Measurements from ENCODE around the gene TPO.

The TPO gene

GRCh38 chr2:1494906-1495305 is 81.6 kb downstream of the TPO start:
- TF ChIP-seq GATA2 (IDR thresholded peaks at IDR 0.05; ENCODE audit: low read depth, low read length) (no peak), GATA3 (IDR thresholded peaks at IDR 0.05; ENCODE audit: low read depth, low read length) (no peak)

DNA sequence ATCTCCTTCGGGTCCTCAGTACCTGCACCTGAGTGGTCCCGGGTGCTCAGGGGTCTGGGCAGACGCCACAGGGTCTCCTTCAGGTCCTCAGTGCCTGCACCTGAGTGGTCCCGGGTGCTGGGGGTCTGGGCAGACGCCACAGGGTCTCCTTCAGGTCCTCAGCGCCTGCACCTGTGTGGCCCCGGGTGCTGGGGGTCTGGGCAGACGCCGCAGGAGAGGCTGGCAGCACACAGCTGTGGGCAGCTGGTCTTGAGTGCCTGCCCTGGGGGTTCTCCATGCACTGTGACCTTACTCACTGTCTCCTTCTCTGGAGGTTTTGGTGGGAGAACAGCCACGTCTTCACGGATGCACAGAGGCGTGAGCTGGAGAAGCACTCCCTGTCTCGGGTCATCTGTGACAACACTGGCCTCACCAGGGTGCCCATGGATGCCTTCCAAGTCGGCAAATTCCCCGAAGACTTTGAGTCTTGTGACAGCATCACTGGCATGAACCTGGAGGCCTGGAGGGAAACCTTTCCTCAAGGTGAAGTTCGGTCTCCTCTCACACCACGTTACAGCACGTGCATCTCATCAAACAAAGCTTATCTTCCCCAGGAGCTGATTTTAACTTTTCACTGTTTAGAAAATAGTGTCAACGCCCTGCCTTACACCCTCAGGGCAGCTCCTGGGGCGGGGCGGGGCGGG is 82.6 kb downstream of the TPO start:
- TF ChIP-seq GATA3 (IDR thresholded peaks at IDR 0.05; ENCODE audit: low read depth, low read length) (no peak), GATA2 (IDR thresholded peaks at IDR 0.05; ENCODE audit: low read depth, low read length) (no peak)

DNA sequence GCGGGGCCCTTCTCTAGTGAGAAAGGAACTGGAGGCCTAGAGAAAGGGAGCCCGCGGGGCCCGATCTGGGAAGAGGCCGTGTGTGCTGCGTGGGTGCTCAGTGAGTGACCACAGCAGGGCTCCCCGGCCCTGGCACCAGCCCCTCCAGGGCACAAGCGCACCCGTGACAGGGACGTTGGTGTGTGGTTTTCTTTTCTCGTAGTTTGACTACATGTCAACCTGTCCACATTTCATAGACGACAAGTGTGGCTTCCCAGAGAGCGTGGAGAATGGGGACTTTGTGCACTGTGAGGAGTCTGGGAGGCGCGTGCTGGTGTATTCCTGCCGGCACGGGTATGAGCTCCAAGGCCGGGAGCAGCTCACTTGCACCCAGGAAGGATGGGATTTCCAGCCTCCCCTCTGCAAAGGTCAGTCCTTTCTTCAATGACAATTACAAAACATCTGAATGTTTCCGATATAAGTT is 83.1 kb downstream of the TPO start:
- no peak for TF ChIP-seq GATA3 (IDR thresholded peaks at IDR 0.05; ENCODE audit: low read depth, low read length)
- TF ChIP-seq GATA2 (IDR thresholded peaks at IDR 0.05; ENCODE audit: low read depth, low read length): no peak

DNA sequence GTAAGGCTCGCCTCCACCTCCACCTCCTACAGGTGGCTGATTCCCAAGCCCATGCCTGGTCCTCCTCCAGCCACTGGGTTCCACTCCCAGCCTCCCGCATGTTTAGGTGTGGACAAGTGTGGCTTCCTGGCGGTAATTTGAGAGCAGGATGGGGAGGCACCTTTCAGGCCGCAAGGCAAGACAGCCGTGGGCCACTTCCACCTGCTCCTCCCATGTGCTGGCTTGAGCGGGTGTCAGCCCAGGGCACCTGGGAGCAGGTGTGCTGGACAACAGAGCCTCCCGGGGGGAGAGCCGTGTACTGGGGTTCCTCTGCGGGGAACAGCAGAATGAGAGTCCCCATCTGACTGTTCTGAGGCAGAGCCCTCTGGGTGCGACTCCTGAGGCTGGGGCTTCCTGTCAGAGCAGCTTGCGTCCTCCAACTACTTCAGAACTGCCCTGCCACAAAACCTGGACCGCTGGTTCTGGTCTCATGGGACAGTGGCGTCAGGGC is 83.9 kb downstream of the TPO start:
- TF ChIP-seq GATA3 (IDR thresholded peaks at IDR 0.05; ENCODE audit: low read depth, low read length) (no peak), GATA2 (IDR thresholded peaks at IDR 0.05; ENCODE audit: low read depth, low read length) (no peak)

DNA sequence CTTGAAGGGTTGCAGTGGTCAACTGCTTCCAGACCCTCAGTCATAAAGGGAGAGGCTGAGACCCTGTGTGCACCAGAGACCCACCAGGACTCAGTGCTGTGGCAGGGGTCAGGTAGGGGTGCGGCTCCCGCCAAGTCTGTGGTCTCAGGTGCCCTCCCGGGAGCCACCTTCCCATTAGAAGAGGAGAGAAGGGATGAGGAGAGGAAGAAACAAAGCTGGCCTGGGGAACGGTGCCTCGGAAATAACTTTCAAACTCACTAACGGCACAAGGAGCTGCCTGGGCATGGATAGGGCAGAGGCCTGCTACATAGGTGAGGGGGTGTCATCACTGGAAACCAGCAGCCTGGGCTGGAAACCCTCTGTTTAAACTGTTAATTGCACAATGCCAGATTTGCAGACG is 84.9 kb downstream of the TPO start:
- no peak for TF ChIP-seq GATA3 (IDR thresholded peaks at IDR 0.05; ENCODE audit: low read depth, low read length)
- TF ChIP-seq GATA2 (IDR thresholded peaks at IDR 0.05; ENCODE audit: low read depth, low read length): no peak

DNA sequence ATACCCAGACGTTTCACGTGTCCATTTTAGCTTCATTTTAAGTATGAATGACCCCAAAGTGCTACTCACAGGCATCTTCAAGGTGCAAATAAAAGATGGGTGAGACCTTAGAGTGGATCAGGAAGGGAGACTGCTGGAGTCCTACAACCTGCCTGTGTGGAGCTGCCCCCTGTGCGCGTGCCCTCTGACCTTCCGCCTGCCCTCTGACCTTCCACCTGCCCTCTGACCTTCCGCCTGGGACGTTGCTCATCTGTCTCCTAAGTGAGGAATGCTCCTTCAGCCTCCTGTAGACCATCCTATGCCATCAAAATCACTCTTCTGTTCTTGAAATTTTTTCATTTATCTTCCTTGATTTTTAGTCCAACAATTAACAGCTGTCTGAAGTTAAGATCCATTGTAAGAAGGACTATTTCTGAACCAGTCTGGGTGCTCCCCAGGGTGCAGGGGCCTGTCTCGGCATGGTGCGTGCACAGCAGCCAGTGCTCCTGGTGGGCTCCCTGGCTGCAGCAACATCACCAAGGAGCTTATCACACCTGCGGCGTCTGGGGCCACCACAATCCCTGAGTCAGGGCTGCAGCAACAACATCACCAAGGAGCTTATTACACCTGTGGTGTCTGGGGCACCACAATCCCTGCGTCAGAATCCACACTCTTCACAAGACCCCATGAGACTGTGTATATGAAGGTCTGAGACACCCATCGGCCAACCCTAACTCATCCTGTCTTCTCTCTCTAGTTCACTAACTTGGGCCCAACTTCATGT is 86.0 kb downstream of the TPO start:
- TF ChIP-seq GATA3 (IDR thresholded peaks at IDR 0.05; ENCODE audit: low read depth, low read length) (no peak), GATA2 (IDR thresholded peaks at IDR 0.05; ENCODE audit: low read depth, low read length) (no peak)

DNA sequence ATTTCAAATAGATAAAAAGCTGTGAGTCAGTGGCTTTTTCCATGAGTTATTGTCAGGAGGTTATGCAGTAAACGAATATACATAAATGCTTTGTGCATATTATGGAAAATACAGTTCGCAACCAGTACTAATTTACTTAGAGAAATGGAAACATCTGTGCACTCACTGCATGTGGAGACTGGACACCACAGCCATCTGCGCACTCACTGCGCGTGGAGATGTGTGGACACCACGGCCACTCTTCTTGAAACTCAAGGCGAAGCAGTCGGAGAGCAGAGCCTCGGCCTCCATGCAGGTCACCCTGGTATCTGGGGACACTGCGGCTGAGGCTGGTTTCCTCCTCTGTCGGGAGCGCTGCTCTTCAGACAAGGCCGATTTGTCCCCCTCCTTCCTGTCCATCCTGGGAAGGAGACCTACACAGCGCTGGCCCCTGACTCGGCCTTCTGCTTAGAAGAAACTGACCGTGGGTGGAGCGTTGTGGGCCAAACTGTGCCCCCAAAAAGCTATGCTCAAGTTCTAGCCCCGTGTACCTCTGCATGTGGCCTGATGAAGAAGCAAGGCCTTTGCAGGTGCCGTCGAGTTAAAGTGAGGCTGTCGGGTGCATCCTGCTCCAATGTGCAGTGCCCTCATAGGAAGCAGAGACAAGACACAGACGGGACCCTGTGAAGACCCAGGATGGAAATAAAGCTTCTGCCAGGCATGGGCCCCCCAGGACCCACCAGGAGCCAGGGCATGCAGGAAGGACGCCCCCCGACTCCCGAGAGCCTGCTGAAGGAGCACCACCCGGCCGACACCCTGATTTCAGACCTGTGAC is 88.0 kb downstream of the TPO start:
- no peak for TF ChIP-seq GATA3 (IDR thresholded peaks at IDR 0.05; ENCODE audit: low read depth, low read length)
- no peak for TF ChIP-seq GATA2 (IDR thresholded peaks at IDR 0.05; ENCODE audit: low read depth, low read length)

DNA sequence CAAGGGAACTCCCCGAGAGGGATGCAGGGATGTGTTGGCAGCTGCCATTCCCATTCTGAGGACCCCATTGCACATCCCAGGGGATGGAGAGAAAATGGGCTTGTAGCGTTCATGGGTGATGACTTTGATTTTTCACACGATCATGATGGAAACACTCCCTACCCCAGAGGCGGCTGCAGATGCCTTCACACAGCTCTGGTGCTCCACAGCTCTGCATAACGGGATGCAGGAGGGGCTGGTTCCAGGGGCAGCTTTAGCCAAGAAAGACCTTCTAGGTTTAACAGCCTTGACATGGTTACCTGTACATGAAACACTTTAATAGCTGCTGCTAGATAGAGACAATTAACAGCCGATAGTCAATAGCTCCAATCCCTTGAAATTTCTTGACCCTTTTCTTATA is 88.7 kb downstream of the TPO start:
- TF ChIP-seq GATA3 (IDR thresholded peaks at IDR 0.05; ENCODE audit: low read depth, low read length) (no peak), GATA2 (IDR thresholded peaks at IDR 0.05; ENCODE audit: low read depth, low read length) (no peak)

DNA sequence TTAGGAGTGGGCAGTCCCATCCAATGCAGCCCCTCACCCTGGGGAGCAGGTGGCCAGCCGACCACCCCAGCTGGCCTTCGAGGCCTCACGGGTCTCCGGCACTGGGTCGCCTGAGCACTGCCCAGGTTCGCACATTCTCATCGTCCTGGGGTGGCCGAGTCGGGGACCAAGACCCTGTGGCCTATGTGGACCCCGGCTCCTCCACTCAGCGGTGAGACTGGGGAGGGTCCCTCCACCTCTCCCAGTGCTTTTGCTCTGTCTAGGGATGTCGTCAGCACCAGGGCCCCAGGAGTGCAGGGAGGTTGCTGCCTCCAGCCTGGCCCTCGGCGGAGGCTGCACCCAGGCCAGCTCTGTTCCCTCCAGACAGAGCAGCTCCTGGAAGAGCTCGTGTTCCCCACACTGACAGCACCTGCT is 89.6 kb downstream of the TPO start:
- TF ChIP-seq GATA3 (IDR thresholded peaks at IDR 0.05; ENCODE audit: low read depth, low read length): no peak
- no peak for TF ChIP-seq GATA2 (IDR thresholded peaks at IDR 0.05; ENCODE audit: low read depth, low read length)

- TF ChIP-seq GATA3 (IDR thresholded peaks at IDR 0.05; ENCODE audit: low read depth, low read length) (no peak), GATA2 (IDR thresholded peaks at IDR 0.05; ENCODE audit: low read depth, low read length) (no peak)
Observed at GRCh38 chr2:1503471-1504310, 90.4 kb downstream of the TPO start.

- no peak for TF ChIP-seq GATA3 (IDR thresholded peaks at IDR 0.05; ENCODE audit: low read depth, low read length)
- no peak for TF ChIP-seq GATA2 (IDR thresholded peaks at IDR 0.05; ENCODE audit: low read depth, low read length)
Observed at GRCh38 chr2:1504311-1504750, 91.1 kb downstream of the TPO start.

GRCh38 chr2:1505031-1505441 is 91.8 kb downstream of the TPO start:
- TF ChIP-seq GATA2 (IDR thresholded peaks at IDR 0.05; ENCODE audit: low read depth, low read length) (no peak), GATA3 (IDR thresholded peaks at IDR 0.05; ENCODE audit: low read depth, low read length) (no peak)
